Measurements from ENCODE around the gene NEUROD1. TPM values are rescaled to one million over a fixed set of nuclear protein-coding genes. Genes with fewer than 3 reads are reported as not detected.
A peak's percentile ranks its signal among the peaks of the same experiment; 100 is the strongest.

Gene NEUROD1
- total and polyA plus RNA-seq, 11 donors: not detected

DNA sequence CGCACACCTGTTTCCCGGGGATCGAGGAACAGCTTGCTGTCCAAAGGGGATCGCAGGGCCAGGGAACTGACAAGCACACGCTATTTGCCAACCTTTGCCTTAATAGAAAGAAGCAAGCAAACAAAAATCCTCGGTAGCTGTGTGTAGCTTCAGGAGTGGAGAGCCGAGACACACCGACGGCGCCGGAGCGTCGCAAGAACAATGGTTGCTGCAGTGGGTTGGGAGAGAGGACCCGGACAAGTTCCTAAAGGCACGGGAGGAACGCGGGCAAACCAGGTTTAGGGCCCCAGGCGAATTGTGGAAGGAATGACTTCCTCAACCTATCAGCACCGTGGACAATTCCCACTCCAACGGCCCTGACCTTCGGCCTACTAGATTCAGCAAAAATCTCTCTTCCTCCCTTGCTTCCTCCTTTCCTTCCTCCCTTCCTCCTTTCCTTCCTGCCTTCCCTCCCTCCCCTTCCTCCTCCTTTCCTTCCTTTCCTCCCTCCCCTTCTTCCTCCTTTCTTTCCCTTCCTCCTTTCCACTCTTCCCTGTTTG, 4.9 kb upstream of the NEUROD1 start:
- ATAC-seq: no peak
- WGBS, 4 donors: 5 to 6% (median 5%) methylated on average over 20 to 21 of the region's 21 CpGs
- intact Hi-C loops (cut with DNase I): no loop called here

DNA sequence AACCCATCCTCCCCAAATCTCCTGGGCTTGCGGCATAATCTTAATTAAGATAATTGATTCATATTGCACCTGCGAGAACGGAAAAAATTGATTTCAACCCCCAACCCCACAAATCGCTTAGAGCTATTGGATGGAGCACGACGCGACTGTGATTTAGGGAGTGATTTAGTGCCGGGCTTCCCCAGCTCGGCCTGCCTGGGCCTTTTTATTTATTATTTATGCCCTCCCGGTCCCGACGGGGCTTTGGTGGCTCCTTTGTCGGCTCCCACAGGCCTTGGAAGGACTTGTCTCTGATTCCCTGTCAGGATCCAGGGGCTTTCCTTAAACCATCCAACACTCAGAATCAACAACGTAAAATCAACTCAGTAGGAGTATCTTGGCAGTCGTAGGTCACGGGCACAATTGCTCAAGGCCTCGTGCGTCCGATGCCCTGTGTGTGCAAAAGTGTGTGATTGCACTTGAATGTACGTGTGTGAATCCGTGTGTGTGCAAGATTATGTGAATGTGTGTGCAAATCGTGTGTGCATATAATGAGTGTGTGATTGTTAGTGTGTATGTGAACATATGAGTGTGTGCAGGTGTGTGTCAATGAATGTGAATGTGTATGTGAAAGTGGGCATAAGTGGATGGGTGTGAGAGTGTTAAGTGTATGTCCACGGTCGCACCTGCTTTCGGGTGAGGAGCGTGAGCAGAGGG, 4.3 kb upstream of the NEUROD1 start:
- H3K9me3 ChIP-seq: no peaks in the 10 kb centered on the region
- H3K27ac ChIP-seq: no peak overlapping the region
- intact Hi-C loops (cut with DNase I): no loop called here
- no peak for DNase-seq
- no peaks in the 10 kb centered on the region for H3K36me3 ChIP-seq
- H3K27me3 ChIP-seq: peaks cover 26 to 97% (median 68%) of the 10 kb centered on the region in 9 donors
- peaks cover 0 to 37% (median 6%) of the 10 kb centered on the region in 12 donors for H3K4me1 ChIP-seq
- ATAC-seq: no peak
- no peak for TF ChIP-seq POLR2A (IDR thresholded peaks at IDR 0.05)
- 6 to 10% (median 7%) methylated on average over 25 to 26 of the region's 26 CpGs for WGBS, 4 donors
- H3K4me3 ChIP-seq: peak overlapping the region in 1 of 12 donors; percentile 7

More for the DNA sequence above, 4.9 kb upstream of the NEUROD1 start:
- Histone ChIP-seq H3K4me3 (no peak overlapping the region), H3K9me3 (no peaks in the 10 kb centered on the region), H3K27ac (no peak overlapping the region), H3K4me1 (peaks cover 0 to 37% (median 6%) of the 10 kb centered on the region in 12 donors), H3K36me3 (no peaks in the 10 kb centered on the region), H3K27me3 (peaks cover 26 to 96% (median 62%) of the 10 kb centered on the region in 9 donors)
- TF ChIP-seq, protein P1, sequence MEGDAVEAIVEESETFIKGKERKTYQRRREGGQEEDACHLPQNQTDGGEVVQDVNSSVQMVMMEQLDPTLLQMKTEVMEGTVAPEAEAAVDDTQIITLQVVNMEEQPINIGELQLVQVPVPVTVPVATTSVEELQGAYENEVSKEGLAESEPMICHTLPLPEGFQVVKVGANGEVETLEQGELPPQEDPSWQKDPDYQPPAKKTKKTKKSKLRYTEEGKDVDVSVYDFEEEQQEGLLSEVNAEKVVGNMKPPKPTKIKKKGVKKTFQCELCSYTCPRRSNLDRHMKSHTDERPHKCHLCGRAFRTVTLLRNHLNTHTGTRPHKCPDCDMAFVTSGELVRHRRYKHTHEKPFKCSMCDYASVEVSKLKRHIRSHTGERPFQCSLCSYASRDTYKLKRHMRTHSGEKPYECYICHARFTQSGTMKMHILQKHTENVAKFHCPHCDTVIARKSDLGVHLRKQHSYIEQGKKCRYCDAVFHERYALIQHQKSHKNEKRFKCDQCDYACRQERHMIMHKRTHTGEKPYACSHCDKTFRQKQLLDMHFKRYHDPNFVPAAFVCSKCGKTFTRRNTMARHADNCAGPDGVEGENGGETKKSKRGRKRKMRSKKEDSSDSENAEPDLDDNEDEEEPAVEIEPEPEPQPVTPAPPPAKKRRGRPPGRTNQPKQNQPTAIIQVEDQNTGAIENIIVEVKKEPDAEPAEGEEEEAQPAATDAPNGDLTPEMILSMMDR (IDR thresholded peaks at IDR 0.05): no peak
- DNase-seq: no peak

DNA sequence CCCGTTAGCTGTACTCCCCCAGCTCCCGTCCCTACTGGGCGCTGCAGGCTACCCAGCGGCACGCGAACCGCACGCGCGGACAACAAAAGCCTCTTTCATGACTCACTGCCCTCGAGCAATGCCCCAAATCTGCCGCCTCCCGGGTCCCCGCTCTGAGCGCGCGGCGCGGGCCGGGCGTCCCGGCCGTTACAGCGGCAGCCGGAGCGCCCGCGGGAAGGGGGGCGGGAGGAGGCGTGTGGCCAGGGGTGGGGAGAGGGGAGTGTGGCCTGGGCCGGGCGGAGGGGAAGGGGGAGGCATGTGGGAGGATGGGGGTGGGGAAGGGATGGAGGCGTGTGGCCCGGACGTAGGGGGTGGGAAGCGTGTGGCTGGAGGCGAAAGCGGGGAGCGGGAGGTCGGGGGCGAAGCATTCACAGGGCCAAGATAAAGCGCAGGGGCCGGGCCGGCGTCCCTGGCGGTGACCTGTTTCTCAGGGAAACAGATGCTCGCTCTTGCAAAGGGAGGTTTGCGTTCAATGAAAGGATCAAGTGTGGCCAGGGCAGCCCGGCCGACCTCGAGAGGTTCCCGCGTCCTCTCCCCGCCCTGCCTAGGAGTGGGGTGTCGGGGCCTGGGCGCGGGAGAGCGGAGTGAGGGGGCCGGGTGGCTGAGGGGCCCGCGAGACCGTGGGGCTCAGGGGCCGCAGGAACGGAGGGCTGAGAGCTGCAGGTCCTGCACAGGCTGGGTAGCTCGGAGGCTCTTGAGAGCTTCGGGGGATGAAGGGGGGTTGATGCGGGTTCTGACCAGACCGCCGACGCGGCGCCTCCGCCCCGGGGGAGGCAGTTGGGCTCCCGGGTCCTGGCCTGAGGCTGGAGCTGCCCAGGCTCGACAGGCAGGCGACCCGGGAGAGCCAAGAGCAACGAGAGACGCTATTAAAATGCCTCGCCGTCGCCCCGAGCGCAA, 3.5 kb upstream of the NEUROD1 start:
- ATAC-seq (no peak), DNase-seq (no peak)
- Histone ChIP-seq H3K4me3 (peak overlapping the region in 3 of 12 donors; percentile 7 to 17 (median 14)), H3K27me3 (peaks cover 31 to 97% (median 75%) of the 10 kb centered on the region in 9 donors), H3K36me3 (no peaks in the 10 kb centered on the region), H3K27ac (no peak overlapping the region), H3K9me3 (no peaks in the 10 kb centered on the region), H3K4me1 (peaks cover 0 to 37% (median 6%) of the 10 kb centered on the region in 12 donors)
- TF ChIP-seq POLR2A (IDR thresholded peaks at IDR 0.05): no peak
- TF ChIP-seq, protein P1 (IDR thresholded peaks at IDR 0.05): no peak
- intact Hi-C loops (cut with DNase I): no loop called here
- 1 to 2% (median 2%) methylated on average over 60 to 85 of the region's 85 CpGs for WGBS, 4 donors

DNA sequence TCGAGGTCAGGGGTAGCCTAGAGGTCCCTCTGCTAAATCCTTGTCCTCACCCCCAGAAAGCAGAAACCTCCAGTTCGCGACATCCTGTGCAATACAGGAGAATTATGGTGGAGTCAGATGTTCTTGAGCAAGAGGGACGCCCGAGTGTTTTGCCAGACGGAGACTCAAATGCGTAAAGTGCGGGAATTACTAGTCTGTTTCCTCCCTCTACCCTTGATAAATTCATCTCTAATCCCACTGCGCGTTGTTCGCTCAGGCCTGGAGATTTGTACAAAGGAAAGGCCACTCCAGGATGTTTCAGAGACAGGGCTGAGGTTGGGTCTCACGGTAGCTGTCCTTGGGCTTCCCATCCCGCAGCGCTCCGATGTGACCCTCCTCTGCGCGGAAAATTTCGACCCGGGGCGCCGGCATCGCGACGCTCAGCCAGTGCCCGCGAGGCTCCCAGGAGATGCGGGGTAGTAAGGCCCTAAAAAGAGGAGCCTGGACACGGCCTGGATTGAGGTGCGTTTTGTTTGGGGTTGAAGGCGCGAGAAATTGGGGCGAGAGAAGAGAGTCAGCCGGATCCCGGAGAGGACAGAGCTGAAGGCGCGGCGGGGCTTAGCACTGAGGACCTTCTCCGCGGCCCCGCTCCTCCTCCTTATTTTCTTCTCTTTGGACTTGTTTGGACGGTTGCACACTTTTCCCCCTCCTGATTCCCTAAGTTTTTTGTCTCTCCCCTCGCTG, 2.6 kb upstream of the NEUROD1 start:
- Histone ChIP-seq H3K36me3 (no peaks in the 10 kb centered on the region), H3K9me3 (no peaks in the 10 kb centered on the region), H3K27me3 (peaks cover 36 to 98% (median 83%) of the 10 kb centered on the region in 9 donors), H3K4me3 (peak overlapping the region in 3 of 12 donors; percentile 7 to 17 (median 14)), H3K4me1 (peaks cover 0 to 37% (median 6%) of the 10 kb centered on the region in 12 donors), H3K27ac (no peak overlapping the region)
- DNase-seq (no peak), ATAC-seq (no peak)
- intact Hi-C loops (cut with DNase I): no loop called here
- 1 to 2% (median 2%) methylated on average over 40 to 42 of the region's 42 CpGs for WGBS, 4 donors
- TF ChIP-seq, protein P1 (IDR thresholded peaks at IDR 0.05): no peak
- no peak for TF ChIP-seq POLR2A (IDR thresholded peaks at IDR 0.05)

All from heart left ventricle (tissue), 16 donors.